HG02884 (cell line): ENCODE data around the gene HSD17B14.
"Not testable (repeated sequence)": the region's sequence is repeated elsewhere in the genome, so short reads cannot be mapped to it uniquely, and the experiment has no call there.

ENCODE experiments used
- ATAC-seq: cut with Tn5 transposase; IDR thresholded peaks from one replicate; pipeline ENCODE4 v1.9.1; 2021; ENCODE audit warnings: mild to moderate bottlenecking, moderate library complexity; ENCODE audit not compliant: unreplicated experiment

Gene HSD17B14

GRCh38 chr19:48867746-48868113 lies 31.4 kb upstream of the HSD17B14 start:
- ATAC-seq = no peak

DNA sequence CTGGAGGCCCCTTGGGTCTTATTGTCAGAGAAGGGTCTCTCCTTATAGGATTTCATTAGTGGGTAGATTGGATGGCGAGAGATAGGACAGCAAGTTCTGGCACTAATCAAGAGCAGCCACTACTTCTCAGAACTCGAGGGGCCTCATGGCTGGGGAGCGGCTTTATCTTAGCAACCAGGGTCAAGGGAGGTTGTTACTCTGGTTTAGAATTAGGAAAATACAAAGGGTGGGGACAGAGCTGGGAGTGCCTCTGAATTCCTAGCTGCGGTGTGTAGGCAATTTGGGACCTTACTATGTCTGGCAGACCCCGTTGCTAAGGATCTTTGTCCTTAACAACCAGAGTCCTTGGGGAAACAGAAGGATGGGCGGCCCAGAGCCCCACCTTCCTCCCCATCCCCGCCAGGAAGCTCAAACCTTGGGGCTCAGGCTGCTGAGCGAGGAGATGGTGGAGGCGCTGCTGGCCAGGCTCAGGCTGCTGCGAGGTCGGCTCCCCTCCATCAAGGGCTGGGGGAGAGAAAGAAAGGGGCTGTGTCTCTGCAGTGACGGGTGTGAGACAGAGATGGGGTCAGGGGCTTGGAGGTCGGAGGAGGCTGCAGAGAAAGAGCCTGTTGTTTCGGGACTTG lies 30.9 kb upstream of the HSD17B14 start:
- no peak for ATAC-seq

- no peak for ATAC-seq
These were observed 30.4 kb upstream of the HSD17B14 start for GRCh38 chr19:48866692-48867091.

DNA sequence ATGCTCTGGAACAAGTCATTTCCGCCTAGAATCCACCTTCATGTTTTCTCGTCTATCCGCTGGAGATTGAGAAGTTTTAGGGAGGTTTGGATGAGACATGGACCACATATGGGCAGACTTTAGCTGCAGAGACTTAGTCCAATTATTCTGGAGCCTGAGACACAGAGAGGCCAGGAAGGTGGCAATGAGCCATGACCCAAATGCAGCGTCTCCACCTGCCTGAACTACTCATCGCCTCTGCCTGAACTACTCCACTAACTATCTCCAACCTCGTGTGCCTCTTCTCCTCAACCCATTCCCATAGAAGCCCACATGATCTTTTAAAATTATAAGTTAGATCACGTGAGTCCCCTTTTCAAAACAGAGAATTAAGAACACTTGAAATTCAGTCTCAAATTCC lies 26.5 kb upstream of the HSD17B14 start:
- no peak for ATAC-seq

- ATAC-seq = no peak
These were observed 25.0 kb upstream of the HSD17B14 start for GRCh38 chr19:48861313-48861712.

DNA sequence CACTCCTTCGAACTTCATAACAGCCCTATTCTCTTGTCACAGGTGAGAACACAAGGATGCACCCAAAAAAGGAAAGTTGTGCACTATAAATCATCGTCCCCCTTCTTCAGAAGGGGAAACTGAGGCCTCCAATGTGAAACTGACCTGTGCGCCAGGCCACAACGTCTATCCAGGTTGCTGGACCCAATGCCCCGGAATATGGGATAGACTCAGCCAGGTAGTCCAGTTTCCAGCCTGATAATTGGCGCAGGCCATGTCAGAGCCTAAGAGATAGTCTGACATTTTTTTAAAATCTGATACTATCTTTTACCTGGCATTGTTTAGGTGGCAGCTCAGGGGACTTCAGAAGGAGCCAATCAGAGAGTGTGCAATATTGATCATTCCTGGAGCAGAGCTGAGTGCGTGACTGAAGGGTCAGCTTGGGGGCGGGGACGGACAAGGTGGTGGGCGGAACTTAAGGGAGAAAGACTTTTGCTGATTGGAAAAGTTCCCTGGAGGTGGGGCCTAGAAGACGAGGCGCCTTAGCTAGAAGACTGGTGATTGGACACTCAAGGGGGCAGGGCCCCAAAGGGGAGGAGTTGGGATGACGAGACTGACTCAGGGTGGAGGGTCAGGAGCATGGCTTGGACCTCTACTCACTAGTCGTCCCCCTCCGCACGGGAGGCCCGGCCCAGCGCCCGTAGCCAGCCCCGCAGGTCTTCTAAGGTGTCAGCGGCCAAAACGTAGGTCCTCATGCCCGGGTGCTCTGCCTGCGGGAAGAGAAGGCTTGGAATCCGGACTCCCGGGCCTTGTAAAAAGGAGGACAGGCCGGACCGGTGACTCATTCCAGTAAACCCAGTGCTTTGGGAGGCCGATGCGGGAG lies 23.7 kb upstream of the HSD17B14 start:
- ATAC-seq = no peak

DNA sequence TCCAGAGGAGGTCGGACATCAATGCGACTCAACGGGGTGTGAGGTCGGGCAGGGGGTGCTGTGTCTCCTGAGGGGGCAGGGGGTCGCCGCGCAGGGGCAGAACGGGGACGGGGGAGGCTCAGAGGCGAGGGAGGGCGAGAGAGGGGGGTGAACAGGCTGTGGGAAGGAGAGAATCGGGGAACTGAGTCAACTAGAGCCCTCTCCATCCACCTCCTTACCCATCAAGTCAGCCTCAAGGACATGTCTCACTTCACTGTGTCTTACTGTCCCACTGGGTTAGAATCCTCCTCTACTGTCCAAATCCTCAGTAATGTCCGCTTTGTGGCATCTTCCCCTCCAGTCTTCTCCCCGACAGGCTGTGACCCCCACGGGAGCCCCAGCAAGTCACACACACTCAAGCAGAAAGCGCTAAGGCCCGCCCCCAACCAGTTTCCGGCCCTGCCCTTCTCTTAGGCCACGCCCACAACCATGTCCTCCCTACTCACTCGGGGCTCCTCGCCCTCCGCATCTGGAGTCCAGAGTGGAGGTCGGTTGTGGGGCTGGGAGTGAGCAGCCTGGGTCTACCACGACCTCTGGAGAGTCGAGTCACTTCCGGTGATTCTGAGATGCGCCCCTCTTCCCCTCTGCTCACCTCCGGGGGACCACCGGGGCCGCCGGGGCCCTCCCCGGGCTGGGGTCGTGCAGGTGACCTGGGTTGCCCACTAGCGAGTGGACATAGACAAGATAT lies 22.9 kb upstream of the HSD17B14 start:
- no peak for ATAC-seq

DNA sequence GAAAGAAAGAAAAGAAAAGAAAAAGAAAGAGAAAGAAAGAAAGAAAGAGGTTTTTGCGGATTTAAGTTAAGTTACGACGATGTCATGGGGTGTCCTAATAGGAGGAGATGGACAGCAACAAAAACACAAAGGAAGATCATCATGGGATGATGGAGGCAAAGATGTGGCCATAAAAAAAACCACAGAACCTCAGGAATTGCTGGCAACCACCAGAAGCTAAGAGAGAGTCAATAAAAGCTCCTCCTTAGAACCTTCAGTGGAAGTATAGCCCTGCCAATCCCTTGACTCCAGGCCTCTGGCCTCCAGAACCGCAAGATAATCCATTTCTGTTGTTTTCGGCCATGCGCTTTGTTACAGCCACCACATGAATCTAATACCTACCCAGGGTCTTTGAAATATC lies 20.6 kb upstream of the HSD17B14 start:
- no peak for ATAC-seq

DNA sequence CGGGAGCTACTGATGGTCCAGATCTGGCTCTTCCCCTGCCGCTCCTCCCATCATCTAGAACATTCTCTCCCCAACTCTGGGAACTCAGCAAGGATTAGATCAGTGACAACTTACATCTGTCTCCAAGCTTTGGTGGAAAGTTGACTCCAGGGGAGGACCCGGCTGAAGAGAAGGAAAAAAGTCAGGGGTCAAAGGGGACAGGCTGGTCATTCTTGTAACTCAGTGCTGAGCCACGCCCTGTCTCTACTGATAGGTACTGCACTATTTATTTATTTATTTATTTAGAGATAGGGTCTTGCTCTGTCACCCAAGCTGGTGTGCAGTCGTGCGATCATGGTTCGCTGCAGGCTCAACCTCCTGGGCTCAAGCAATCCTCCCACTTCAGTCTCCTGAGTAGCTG lies 17.8 kb upstream of the HSD17B14 start:
- no peak for ATAC-seq

DNA sequence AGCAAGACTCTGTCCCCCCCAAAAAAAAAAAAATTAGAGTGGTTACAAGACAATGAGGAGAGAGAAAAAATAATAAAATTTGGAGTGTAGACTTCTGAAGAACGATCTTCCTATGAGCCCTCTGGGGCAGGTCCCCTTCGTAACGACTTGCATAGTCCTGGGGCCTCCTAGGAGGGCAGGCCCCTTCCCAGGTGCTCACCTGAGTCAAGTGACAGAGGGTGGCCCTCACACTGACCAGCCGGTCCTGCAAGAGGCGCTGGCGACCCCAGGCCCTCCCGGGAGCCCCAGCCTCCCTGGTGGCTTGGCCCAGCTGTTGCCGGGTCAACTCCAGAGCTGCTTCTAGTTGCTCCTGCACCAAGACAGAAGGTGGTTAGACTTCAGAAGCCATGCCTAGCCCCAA lies 17.2 kb upstream of the HSD17B14 start:
- ATAC-seq = no peak

GRCh38 chr19:48852292-48852691 lies 16.0 kb upstream of the HSD17B14 start:
- no peak for ATAC-seq

DNA sequence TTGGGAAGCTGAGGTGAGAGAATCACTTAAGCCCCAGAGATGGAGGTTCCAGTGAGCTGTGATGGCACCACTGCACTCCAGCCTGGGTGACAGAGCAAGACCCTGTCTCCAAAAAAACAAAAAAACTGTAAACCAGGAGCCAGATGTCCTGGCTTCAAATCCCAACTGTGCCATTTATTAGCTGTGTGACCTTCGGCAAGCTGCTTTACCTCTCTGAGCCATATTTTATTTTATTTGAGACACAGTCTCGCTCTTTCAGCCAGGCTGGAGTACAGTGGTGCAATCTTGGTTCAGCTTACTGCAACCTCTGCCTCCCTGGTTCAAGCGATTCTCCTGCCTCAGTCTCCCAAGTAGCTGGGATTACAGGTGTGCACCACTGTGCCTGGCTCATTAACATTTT lies 10.4 kb upstream of the HSD17B14 start:
- not testable (repeated sequence) for ATAC-seq

- ATAC-seq = no peak
These were observed 9.1 kb upstream of the HSD17B14 start for GRCh38 chr19:48845384-48845783.

GRCh38 chr19:48844472-48844871 lies 8.2 kb upstream of the HSD17B14 start:
- ATAC-seq = no peak

DNA sequence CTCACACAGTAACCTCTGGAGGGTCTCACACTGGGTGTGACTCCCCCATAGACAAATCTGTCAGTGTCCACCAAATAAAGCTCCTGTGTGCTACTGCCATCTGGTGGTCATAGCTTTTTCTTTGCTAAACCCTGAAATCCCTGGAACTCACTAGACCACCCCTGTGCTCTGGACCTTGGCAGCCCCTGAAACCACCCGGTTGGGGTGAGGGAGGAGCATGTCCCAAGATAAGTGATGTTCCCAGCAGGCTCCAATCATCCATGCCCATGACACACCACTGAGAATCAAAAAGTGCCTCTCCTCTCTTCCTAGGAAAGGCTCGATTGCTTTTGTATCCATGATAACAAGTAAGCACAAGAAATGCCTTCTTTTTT lies 6.5 kb upstream of the HSD17B14 start:
- no peak for ATAC-seq

DNA sequence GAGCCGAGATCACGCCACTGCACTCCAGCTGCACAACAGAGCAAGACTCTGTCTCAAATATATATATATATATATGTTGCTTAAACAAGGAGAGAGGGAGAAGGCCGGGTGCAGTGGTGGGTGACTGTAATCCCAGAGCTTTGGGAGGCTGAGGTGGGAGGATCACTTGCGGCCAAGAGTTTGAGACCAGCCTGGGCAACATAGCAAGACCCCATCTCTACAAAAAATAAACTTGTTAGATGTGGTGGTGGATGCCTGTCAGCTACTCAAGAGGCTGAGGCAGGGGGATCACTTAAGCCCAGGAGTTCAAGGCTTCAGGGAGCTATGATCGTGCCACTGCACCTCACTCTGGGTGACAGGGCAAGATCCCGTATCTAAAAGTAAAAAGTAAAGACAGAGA lies 5.3 kb upstream of the HSD17B14 start:
- no peak for ATAC-seq

GRCh38 chr19:48841047-48841446 lies 4.8 kb upstream of the HSD17B14 start:
- ATAC-seq = no peak

- no peak for ATAC-seq
These were observed 1.4 kb upstream of the HSD17B14 start for GRCh38 chr19:48837687-48838086.

DNA sequence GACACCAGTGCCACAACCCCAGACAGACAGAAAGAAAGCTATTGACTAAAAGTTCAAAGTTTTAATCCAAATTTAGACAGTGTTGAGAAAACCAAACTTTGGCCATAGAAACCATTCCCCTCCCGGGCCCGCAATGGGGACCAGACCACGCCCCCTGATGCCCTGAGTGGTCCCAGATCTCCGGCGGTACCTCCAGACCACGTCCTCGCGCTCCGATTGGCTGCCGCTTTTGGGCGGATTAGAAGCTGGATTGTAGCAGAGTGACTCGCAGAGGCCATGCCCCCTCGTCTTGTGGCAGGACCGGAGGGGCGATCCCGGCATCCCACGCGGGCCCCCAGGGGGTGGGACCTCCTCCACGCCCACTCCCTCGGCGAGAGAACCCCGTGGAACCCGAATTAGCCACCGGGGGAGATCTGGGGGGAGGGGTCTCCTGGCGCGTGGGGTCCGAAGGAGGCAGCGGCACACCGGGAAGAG lies 797 bp upstream of the HSD17B14 start:
- ATAC-seq = no peak

- no peak for ATAC-seq
These were observed 580 bp downstream of the HSD17B14 start for GRCh38 chr19:48835734-48836088.

- ATAC-seq = no peak
These were observed 2.3 kb downstream of the HSD17B14 start for GRCh38 chr19:48833977-48834376.

DNA sequence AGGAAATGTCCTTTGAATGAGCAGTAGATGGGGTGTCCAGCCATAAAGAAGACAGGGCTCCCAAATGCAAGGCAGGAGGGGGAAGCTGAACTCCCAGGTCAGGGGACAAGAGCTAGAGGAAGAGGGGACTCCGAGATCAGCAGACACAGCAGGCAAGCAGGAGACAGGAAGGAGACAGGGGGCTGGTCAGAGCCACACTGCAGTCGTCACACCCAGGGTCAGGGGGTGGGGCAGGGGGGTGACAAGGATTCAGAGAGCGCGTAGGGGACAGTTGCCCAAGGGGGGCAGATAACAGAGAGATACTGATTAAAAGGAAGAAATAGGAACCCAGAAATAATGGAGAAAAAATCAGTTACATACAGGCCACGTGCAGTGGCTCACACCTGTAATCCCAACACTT lies 3.2 kb downstream of the HSD17B14 start:
- ATAC-seq = no peak
